GM18502 (cell line): ENCODE results near the gene CDK5RAP1.

ENCODE experiments used
- ATAC-seq: cut with Tn5 transposase; IDR thresholded peaks from one replicate; pipeline ENCODE4 v1.9.1; 2021; ENCODE audit warnings: mild to moderate bottlenecking; ENCODE audit not compliant: unreplicated experiment, poor library complexity

Gene CDK5RAP1

DNA sequence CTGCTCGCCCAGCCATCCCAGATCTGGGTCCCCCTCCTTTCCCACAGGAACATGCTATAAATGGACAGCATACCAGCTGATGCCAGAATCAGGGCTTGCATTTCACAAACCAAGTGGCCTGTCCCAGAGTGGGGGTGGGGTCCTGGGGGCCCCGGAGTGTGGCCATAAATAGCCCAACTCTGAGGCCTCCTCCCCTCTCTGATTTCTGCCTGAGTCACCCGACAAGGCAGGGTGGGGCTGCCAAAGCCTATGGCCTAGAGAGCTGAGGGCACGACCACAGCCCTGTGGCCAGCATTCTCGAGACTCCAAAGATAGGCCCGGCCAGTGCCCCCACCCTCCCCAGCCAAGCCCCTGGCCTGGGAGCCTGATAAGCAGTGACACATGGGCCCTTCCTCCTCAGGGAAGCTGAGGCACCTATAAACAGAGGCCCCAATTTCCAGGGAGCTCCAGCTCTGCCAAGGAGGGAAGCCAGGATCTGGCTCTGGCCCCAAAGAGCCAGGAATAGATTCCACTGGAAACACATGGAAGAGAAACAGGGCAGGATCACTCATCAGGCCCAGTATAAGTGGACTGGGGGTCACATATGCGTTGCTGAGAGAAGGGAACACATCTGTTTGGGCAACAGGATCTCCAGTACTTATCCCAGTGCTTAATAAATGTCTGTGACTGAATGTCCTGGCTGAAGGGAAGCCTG lies 22.0 kb upstream of the CDK5RAP1 start:
- ATAC-seq, result no peak

DNA sequence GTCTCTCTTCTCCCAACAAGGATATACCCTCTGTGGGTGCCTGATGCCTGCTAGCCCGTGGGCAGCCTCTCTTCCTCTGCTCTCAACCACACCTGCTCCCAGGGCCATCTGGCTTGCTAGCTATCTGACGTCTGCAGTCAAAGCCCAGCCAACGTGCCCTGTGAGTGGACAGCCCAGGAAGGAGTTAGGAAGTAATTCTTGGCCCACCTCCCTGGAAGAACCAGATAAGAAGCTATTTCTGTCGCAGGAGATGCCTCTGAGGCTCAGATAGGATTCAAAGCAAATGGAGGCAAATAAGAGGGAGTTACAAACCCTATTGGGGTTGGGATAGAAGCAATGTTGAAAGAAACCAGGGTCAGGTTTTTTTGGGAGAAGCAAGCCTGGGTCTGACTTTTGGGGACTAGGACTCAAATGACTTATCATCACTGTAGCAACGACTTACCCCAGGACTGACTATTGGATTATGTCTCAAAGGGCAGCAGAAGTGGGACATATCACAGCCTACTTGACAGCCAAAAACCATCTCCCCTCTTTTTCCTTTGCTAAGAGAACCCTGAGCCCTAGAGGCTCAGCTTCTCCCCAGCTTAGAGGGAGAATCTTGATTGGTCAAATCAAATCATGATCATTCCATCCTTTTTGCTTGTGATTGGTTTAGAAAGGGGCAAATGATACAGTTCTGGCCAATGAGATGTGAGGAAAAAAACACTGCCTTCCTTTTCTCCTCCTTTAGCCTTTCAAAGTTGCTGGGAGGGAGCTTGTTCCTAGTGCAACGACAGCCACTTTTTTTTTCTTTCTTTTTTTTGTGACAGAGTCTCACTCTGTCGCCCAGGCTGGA lies 18.0 kb upstream of the CDK5RAP1 start:
- no peak for ATAC-seq

DNA sequence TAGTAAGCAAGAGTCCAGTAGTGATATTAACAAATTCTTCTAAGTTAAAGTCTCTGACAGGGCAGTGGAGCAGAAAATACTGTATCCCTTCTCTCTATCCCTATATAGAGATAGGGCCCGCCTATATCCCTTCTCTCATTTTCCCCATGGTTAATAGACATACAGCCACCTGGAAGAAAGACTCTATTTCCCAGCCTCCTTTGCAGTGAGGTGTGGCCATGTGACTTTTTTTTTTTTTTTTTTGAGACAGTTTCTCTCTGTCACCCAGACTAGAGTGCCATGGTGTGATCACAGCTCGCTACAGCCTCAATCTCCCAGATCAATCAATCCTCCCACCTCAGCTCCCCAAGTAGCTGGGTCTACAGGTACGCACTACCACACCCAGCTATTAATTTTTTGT lies 16.7 kb upstream of the CDK5RAP1 start:
- no peak for ATAC-seq

DNA sequence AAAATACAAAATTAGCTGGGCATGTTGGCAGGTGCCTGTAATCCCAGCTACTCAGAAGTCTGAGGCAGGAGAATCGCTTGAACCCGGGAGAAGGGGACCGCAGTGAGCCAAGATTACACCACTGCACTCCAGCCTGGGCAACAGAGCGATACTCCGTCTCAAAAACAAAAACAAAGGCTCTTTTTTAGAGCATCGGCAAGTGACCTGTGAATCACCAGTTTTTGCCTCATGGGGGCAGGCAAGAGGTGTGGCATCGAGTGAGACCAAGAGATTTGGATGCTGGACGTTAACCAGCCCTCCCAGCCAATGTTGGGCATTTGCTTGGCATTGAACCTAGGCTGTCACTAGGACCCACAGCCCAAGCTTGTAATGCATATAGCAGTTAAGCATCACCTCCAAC lies 14.6 kb upstream of the CDK5RAP1 start:
- no peak for ATAC-seq

DNA sequence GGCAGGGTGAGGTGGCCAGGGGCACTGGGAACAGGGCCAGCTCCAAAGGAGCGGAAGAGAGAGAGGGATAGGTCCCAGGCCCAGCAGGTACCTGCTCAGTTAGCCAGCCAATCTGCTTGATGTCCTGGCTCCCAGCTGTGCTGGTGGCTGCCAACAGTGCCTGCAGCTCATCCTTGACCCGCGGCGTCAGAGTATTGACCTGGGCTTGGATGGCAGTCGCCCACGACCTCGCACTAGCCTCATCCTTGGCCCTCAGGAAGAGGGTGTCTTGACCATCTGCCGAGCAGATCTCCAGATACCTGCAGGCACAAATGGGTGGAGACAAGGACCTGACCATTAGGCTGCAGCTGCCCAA lies 11.1 kb upstream of the CDK5RAP1 start:
- ATAC-seq, result no peak

DNA sequence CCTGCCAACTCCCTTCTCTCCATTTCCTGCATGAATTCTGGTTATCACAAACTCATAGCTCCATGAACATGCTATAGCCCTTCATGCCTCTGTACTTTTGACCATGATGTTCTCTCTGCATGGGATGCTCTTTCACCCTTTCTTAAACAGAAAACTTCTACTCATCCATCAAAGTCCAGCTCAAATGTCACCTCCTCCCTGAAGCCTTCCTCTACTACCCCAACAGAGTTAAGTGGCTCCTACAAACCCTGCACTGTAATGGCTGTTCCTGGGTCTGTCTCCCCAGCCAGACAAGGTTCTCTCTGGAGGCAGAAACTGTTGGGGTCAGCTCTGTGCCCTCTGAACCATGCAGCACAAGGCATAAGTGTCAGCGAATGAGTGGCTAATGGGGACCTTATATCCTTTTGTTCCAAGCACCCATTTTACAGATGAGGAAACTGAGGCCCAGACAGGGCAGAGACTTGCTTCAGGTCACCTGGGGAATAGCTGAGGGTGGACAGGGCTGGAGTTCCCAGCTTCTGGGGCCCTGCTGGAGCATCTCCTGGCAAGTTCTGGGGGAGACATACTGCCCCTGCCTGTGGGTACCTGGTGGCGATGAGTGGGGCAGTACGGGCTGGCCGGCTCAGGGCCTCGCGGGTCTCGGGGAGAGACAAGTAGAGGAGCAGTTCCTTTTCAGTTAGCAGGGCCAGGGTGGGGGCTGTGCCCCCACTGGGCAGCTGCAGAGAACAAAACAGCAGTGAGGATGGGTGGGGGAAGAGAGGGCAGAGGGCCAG lies 10.6 kb upstream of the CDK5RAP1 start:
- ATAC-seq, result no peak

DNA sequence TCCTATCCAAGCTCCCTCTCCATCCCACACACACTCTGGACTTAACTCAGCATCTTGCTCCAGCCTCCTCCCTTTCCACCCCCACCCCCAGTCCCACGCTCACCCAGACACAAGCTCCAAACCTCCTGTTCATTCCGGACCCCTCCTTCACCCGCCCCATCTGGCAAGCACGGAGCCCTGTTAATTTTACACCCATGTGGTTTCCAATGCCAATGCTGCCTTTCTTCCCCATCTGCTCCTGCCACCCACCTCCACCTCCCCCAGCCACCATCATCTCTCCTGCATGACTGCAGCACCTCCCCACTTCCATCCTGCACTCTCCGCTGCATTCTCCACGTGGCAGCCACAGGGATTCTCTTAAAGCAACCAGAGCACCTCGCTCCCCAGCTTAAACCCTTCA lies 9.9 kb upstream of the CDK5RAP1 start:
- ATAC-seq, result no peak

DNA sequence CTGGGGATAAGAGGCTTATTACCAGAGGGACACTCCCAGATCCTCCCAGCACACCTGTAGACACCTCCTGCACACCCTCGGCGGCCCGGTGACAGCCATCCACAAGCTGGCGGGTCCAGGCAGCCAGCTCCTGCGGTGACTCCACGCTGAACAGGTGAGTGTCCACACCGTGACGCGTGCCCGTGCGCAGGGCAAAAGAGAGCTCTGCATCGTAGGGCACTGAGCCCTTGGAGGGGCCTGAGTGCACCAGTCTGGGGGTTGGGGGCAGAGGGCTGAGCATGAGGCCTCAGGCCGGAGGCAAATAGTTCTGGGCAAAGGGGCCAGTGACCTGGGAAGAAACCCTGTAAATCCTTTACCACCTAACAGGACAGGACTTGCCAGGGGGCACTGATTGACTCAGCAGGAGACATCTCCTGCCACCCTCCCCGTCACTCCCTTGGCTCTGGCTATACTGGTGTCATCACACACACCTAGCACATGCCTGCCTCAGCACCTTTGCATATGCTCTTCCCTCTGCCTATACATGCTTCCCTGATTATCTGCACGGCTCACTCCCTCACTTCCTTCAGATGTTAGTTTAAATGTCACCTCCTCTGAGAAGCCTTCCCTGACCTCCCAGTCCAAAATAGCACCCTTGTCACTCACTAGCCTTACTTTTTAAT lies 8.9 kb upstream of the CDK5RAP1 start:
- no peak for ATAC-seq

DNA sequence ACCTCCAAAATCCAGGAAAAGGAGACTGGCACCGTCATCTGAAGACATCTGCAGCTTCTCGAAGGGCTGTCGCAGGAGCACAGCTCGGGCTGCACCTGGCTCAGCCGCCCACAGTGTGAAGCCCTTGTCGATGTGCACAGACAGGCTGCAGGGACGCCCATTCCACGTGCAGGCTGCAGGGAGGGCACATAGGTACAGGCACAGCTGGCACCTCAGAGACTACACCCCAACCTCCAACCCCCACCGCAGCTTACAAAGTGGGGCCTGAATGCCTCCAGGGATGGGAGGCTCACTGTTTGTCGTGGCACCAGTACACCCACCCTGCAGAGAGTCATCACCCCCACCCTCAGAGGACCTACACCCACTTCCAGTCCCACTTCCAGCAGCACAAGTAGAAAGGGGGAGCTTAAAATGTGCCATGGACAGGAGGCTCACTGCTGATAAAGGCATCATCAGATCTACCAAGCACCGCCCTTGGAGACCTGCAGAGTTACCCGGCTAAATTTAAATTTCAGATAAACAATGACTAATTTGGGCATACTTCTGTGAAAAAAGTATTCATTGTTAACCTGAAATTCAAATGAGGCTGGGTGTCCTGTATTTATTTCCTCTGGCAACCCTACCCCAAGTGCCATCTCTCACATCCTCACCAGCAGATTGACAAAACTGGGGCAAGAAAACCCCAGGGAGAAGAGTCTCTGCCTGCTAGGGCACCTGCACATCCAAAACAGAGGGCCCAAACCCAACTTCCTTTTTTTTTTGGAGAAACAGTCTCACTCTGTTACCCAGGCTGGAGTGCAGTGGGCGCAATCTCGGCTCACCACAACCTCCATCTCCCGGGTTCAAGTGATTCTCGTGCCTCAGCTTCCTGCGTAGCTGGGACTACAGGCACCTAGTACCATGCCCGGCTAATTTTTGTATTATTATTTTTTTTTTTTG lies 7.7 kb upstream of the CDK5RAP1 start:
- ATAC-seq, result no peak

DNA sequence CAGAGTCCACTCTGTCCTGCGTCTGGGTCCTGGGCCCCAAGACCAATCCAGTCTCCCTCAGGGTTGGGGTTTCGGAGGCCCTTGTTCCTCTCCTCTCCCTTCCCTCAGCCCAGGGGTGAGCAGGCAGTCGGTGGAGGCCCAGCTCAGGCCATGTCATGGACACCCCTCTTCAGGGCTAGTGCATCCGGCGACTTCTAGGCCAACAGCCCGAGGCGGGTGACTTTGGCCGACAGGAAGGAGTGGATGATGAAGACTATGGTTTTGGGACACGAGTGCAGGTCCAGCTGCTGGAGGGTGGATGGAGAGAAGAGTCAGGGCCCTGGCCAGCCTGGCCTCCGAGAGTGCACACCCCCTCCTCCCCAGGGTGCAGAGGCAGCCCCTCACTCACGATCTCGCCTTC lies 7.0 kb upstream of the CDK5RAP1 start:
- no peak for ATAC-seq

DNA sequence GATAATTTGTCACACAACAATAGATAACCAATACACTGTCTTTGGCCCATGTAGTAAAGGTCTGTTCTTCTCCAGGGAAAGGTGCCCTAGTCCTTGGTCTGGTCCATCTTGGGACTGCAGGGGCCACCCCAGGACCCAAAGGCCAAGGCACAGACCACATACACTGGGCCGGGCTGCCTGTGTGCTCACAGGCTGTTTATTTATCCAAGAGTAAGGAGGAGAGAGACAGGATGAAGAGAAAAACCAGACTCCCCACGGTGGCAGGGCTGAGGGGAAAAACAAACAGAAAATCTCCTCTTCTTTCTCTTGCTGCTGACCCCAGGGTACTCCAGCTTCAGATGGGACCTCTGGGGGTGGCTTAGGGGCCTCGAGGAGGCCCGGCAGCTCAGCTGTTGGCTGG lies 6.5 kb upstream of the CDK5RAP1 start:
- no peak for ATAC-seq

DNA sequence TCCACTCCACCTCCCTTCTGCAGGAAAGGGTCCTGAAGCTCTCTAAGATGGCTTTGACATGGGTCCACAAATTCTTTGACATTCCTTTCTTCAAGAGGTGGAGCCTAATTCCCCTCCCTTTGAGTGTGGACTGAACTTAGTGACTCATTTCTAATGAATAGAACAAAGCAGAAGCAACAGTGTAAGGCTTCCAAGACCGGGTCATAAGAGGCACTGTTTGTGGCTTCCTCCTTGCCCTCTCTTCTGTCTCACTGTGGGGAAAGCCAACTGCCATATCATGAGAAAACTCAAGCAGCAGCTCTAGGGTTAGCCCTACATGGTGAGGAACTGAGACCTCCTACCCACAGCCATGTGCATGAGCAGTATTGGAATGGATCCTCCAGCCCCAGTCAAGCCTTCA lies 5.9 kb upstream of the CDK5RAP1 start:
- no peak for ATAC-seq

DNA sequence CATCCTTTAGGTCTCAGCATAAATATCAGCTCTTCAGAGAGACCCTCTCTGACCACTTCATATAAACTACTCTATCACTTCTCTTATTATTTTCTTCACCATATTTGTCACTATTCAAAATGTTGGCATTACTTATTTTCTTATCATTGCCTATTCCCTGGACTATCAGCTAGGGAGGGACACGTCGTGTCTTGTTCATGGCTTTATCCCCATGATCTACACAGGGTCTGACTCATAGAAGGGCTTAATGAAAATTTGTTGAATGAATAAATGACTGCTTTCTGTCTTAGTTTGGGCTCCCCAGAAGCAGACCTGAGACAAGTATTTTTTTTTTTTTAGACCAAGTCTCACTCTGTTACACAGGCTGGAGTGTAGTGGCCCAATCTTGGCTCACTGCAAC lies 3.0 kb upstream of the CDK5RAP1 start:
- ATAC-seq, result no peak

DNA sequence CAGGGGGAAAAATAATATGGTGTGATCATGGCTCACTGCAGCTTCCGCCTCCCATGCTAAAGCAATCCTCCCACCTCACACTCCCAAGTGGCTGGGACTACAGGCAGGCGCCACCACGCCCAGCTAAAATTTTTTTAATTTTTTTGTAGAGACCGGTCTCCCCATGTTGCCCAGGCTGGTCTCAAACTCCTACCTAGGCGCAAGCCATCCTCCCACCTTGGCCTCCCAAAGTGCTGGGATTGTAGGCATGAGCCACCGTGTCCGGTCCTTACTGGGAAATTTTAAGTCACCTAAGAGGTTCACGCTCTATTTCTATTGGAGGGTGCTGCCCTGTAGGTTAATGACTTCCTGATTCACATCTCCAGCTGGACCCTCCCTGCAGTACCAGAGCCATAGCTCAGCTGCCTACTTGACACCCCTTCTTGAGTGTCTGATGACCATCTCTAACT lies 626 bp upstream of the CDK5RAP1 start:
- no peak for ATAC-seq

DNA sequence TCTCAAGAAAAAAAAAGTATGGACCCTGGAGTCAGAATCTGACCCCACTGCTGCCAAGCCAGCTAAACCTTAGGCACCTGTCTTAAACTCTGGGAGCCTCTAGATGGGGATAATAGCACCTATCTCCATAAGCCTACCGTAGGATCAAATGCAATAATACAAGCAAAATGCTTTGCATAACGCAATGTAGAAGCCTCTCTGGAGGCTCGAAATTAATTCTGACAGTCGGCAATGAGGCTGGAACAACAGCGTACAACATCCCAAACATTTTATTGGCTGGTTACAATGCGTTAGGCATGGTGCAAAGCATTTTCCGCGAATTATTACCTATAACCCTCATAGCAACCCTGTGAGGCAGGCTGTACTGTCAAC lies 521 bp downstream of the CDK5RAP1 start:
- ATAC-seq, result no peak

DNA sequence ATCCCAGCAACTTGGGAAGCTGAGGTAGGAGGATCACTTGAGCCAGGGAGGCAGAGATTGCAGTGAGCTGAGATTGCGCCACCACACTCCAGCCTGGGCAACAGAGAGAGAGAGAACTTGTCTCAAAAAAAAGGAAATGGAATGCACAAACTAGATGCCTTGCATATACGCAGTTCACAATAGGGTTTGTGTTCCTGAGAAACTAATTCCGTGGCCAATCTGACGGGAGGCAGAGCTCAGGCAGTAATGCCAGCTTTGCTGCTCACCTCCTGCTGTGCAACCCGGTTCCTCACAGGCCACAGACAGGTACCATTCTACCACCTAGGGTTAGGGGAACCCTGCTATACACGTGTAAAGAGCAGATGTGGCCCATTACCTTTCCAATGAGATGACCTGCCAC lies 1.4 kb downstream of the CDK5RAP1 start:
- no peak for ATAC-seq

DNA sequence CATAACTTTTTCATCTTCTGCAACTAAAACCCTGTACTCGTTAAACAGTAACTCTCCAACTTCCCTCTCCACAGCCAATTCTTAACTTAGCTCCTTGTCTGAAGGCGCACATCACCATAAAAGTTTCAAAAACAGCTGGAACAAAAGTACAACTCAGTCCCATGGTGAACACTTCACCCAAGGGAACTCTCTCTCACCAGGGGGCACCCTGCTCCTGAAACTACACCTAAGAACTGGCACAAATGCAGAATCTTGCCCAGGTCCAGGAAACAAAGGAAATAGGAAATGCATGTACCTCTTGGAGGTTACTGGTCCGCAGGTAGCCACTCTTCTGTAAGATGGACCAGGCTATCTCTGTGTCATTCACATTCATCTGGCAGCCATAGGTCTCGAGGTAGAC lies 6.6 kb downstream of the CDK5RAP1 start:
- ATAC-seq, result no peak

DNA sequence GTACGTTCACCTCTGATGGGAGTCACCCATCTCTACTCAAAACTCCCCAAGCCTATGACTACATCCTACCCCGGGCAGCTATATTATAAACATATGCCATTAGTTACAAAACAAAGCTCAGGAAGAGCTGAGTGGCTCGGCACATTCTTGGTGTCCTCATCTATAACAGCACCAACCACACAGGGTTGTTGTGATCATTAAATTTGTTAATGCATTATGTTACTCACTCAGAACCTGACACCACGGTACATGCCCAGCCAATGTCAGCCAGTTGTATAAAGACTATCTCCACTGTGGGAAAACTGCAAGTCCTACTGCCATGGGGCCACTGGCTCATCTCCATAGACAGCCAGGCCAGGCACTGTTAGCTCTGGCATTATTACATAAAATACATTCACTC lies 7.7 kb downstream of the CDK5RAP1 start:
- no peak for ATAC-seq

DNA sequence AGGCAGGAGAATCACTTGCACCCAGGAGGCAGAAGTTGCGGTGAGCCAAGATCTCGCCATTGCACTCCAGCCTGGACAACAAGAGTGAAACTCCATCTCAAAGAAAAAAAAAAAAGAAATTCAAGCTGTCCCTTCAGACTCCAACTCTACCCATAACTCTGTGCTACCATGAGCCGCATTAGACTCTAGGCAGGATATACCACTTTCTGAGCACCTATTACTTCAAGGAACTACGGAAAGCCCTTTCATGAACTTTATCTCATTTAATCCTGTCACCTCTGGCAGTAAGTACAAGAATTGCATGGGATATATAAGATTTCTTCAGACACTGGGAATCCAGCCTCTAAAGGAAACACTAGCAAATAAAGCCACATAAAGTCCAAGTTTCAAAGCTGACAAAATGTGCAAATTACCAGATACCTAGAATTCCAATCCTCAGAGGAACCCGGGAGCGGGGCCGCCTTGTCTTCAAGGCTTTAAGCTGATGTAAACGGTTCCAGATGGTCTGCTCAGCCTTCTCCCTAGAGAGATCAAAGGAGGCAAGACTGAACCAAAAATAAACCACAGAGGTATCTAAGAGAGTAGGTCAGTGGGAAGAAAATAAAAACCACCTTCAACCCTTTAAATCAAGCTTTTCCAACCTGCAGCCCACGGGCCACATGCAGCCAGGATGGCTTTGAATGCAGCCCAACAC lies 9.4 kb downstream of the CDK5RAP1 start:
- ATAC-seq, result no peak
